HL-60 (cell line): Measurements from ENCODE around the gene MAMDC2.

Source experiments
- CTCF ChIP-seq: IDR thresholded peaks from one replicate; pipeline ENCODE4 v1.5.1; 2011; ENCODE audit warnings: low read length, control low read depth, inconsistent platforms; ENCODE audit not compliant: insufficient read depth
- POLR2AphosphoS5 ChIP-seq: IDR thresholded peaks from 2 replicates; pipeline ENCODE4 v1.6.1; 2012; ENCODE audit warnings: low read depth

DNA sequence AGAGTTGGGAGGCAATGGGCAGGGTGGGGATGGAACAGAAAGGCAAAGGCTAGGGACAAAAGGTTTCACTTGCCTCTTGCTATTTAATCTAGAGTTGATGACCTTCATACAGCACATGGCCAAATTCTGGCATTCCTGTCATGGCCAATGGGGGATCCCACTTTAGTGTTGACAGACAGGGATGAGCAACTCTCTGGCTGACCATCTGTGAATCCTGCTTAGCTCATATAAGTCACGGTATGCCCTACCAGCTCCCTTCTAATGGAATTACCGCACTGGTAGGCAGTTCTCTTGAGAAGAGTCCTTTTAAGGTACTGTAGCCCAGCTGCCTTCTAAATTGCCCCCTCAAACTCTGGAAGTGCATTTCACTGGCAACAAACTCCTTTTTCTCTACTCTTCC, 76.1 kb downstream of the MAMDC2 start:
- no peak for TF ChIP-seq CTCF
- no peak for TF ChIP-seq POLR2AphosphoS5
